GM18526 (cell line): ENCODE results near the gene PDE3A.

ENCODE experiments used
- POLR2A ChIP-seq: IDR thresholded peaks from 3 replicates; pipeline ENCODE4 v1.6.1; 2011; ENCODE audit not compliant: insufficient read length; ENCODE audit errors: extremely low read depth

The PDE3A gene

DNA sequence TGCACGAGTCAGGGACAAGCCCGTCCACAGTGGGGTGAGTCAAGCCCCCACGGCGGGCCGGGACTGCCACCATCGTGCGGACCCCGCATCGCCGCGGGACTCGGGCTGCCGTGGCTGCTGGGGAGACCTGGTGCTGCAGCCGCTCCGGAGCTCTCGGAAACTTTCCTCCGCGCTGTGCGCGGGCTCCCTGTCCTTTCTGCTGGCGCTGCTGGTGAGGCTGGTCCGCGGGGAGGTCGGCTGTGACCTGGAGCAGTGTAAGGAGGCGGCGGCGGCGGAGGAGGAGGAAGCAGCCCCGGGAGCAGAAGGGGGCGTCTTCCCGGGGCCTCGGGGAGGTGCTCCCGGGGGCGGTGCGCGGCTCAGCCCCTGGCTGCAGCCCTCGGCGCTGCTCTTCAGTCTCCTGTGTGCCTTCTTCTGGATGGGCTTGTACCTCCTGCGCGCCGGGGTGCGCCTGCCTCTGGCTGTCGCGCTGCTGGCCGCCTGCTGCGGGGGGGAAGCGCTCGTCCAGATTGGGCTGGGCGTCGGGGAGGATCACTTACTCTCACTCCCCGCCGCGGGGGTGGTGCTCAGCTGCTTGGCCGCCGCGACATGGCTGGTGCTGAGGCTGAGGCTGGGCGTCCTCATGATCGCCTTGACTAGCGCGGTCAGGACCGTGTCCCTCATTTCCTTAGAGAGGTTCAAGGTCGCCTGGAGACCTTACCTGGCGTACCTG lies 1.1 kb downstream of the PDE3A start:
- no peak for TF ChIP-seq POLR2A

DNA sequence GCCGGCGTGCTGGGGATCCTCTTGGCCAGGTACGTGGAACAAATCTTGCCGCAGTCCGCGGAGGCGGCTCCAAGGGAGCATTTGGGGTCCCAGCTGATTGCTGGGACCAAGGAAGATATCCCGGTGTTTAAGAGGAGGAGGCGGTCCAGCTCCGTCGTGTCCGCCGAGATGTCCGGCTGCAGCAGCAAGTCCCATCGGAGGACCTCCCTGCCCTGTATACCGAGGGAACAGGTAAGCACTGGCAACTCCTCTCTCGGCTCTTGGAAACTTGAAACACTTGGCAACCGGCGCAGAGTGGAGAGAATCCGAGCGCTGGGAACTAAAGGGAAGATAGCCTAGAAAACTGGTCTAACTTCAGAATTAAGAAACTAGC lies 1.7 kb downstream of the PDE3A start:
- TF ChIP-seq POLR2A, result no peak

DNA sequence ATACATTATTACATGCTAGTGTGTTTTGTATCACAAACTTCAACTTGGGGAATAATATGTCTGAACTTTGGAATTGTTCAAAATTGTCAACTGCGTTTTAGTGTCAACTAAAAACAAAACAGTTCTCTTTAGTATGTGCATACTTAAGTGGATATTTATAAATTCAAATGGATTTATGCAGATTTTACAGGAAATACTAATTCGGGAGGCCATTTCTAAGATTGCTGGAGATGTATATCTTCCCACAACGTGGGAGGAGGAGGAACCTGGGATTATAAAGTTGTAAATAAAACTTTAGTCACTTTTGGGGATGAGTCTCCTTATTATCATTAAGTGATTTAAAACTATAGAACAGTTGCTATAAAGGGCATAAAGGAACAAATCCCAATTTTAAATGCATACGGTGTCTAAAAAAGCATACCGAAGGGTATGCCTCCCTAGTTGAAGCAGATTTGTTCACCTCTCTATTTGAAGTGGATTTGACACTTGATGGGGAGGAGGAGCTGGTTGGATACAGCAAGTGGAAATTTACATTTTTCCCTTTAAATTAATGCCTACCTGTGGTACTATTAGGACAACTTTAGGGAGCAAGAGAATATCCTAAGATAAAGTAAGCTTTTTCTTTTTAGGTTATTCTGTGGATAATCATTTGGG lies 2.7 kb downstream of the PDE3A start:
- TF ChIP-seq POLR2A, result no peak

DNA sequence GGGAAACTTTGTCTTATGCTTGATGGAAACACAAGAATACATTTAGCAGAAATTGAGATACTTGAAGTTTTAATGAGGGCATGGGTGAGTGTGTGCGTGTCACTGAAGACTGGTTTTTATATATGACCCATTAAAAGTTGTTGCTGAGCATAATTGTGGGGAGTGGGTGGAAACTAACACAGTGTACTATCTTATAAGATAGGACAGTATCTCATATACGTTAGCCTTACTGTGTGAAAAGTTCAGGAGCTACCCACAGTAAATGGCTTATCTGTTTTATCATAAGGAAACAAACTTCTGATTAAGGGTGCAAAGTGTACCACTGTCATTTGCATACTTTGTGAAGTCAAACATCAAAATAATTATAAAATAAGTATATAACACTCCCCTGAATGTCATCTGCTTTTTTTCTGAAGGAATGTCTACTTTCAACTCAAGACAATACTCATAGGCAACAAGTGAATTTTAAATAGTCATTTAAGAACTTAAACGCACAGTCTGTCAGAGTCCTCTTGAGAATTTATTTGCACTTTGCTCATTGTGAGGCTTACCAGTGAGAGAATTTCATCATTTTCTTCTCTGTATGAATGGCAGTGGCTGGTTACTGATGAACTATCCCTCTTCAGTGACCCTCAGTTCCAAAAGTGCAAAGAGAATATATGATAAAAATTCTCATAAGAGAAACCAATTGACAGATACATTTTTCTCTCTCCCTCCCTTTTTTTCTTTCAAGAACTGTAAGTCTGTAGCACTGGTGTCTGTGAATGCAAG lies 4.2 kb downstream of the PDE3A start:
- no peak for TF ChIP-seq POLR2A

DNA sequence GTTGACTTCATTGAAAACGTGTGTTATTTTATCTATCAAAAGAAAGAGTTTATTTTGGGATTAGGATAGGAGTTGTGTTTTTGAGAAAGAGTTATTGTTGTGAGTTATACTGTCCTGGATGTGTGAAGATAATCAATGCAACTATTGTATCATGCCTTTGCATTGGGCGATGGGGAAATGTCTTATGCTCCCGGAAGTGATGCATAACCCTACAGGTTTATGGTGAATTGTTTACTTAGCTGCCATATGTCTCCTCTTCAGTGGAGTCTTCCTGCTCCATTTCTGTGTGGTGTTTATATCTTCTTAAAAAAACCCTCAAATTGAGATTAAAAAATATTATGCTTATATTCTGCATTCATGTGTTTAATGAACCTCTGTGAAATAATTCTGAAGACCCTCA lies 6.5 kb downstream of the PDE3A start:
- TF ChIP-seq POLR2A, result no peak

DNA sequence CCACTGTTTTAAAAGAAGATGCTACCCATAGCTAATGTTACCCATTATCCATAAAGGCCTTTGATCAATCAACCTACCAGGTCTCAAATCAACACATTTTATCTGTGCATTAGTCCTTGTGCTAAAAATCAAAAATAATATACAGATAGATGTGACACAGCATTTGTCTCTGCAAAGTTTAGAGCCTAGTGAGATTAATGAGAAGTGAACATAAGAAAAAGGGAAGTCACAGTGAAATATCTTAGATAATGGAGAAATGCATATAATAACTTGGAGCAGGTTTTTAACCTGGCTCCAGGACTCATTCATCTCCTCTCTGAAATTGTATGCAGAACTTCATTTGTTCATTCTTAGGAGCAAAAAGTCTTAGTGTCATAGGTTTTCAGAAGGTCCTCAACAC lies 7.2 kb downstream of the PDE3A start:
- no peak for TF ChIP-seq POLR2A

DNA sequence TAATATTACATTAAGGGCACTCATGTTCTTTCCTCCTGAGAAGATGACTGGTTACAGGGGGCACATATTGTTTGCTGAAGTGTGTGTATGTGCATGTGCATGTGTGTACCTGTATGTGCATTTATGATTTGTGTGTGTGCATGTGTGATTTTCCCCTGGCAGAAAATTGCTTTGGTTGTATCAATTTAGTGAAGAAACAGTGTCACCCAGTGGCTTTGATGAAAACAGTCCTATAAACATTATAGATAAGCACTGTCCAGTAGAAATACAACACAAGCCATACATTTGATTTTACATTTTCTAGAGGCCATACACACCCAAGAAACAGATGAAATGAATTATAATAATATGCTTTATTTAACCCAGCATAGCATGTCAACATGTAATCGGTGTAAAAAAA lies 8.6 kb downstream of the PDE3A start:
- TF ChIP-seq POLR2A, result no peak

DNA sequence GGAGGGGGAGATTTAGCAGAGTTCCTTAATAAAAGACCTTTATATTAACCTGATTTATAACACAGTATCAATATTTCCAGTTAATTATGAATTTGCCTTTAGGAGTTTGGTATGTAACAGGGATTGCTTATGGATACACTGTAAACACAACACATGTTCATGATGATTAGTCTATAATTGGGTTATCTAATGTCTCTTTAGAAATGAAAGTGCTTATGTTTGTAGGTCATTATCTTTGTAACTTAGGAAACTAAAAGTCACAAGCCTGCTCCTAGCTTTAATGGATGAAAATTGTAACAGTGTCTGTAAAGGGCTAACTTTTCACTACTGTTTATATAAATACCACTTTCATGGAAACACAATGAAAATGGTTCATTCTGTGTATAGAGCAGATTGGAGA lies 9.4 kb downstream of the PDE3A start:
- TF ChIP-seq POLR2A, result no peak

DNA sequence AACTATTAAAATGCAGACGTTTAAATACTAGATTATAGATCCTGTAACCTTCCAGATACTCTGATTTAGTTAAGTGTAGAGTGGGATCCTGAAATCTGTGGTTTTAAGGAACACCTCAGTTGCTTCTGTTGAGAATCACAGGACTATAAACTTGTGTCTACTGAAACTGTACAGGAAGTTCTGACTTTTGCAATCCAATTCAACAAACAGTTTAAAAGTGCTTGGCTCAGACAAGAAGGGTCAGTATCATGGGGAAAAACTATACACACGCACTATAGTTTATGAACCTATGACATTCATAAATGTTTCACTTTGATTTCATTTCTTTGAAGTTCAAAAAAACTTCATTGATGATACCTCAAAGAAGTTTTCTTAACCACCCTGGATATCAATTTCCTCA lies 13.8 kb downstream of the PDE3A start:
- no peak for TF ChIP-seq POLR2A

DNA sequence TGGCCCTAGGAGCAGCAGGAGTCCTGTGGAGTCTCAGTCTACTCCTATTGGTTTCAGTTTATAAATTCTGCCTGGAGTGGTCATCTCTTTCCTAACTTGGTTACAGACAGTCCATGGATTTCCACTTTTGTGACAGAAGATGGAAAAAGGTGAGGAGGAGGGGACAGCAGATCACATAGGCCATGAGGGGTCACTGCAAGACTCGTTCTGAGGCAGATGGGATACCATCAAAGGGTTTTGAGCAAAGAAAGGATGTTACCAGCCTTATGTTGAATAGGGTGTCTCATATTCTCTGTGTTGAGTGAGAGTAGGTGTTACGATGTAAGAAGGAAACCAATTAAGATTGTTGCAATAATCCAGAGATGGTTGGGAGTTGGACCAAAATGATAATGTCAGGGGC lies 15.3 kb downstream of the PDE3A start:
- TF ChIP-seq POLR2A, result no peak

DNA sequence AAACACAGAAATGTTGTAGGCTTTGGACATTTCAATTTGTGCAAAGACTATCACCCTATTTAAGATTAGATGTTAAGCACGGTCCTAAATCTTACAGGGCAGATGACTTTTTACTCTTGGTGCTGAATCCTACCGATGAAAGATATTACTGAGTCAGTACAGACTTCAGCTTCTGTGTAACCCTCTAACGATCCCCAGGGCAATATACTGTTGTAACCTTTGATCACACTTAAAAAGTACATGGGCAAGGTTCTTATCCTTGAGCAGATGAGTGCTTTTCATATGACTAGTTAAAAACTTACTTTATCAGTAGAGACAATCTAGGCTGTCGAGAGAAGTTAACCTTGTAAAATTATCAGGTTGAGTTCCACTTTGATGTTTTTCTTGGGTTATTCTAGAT lies 22.5 kb downstream of the PDE3A start:
- no peak for TF ChIP-seq POLR2A

DNA sequence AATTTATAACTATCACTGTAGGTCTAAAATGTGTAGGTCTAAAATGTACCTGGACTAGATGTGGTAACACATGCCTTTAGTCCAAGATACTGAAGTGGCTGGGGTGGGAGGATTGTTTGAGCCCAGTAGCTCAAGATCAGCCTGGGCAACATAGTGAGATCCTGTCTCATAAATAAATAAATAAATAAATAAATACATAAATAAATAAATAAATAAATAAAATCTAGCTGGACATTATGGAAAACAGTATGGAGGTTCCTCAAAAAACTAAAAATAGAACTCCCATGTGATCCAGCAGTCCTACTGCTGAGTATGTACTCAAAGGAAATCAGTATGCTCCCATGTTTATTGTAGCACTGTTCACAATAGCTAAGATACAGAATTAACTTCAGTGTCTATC lies 24.0 kb downstream of the PDE3A start:
- TF ChIP-seq POLR2A, result no peak

DNA sequence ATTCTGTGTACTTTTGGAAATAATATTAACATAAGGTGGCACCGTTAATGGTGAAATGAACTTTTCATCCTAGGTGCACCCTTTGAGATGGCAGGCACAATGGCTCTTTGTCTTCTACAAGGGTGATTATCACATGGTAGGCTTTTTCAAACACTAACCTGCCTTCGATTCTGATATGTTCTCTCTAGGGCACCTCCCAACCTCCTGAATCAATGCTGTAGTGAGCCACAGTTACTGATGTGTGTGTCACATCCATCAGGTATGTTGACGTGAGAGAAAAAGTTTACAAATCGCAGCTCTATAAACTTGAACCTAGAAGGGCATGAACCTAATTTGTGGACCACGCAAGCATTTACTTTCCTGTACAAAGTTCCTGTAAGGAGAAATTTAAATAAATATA lies 25.4 kb downstream of the PDE3A start:
- no peak for TF ChIP-seq POLR2A

DNA sequence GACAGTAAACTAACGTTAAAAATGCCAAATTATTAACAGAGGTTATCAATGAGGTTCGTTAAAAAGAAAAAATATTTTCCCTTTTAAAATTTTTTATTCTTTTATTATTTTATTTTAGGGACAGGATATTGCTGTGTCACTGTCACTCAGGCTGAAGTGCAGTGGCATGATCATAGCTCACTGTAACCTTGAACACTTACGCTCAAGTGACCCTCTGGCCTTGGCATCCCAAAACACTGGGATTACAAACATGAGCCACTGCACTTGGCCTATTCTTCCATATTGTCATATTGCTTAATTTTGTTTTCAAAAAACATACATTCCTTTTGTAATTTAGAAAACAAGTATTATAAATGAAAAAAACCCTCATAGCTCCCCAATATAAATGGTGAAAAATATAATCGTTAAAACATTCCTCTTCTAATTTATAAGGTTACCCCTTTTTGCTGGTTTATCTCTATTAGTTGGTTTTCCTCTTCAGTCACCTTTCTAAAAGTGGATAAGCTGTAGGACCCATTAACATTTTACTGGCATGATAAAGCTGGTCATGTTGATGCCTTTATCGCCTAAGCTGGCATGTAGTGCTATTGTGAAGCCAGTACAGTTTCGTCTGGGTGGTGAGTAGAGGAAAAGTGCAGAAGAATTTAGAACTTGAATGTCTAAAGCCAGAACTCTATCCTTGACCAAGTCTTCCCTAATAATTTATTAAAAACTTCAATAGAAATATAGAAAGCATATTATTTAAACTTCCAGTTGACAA lies 27.6 kb downstream of the PDE3A start:
- no peak for TF ChIP-seq POLR2A

DNA sequence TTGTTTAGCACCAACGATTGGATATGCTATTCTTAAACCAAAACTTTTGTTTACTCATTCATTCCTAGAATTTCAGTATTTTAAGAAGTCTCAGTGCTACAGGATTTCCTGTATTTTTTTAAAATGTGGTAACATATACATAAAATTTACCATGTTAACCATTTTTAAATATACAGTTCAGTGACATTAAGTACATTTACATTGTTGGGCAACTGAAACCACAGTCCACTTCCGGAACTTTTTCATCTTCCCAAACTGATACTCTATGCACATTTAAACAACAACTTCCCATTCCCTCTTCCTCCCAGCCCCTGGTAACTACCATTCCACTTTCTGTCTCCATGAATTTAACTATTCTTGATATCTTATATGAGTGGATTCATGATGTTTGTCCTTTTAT lies 30.3 kb downstream of the PDE3A start:
- no peak for TF ChIP-seq POLR2A

DNA sequence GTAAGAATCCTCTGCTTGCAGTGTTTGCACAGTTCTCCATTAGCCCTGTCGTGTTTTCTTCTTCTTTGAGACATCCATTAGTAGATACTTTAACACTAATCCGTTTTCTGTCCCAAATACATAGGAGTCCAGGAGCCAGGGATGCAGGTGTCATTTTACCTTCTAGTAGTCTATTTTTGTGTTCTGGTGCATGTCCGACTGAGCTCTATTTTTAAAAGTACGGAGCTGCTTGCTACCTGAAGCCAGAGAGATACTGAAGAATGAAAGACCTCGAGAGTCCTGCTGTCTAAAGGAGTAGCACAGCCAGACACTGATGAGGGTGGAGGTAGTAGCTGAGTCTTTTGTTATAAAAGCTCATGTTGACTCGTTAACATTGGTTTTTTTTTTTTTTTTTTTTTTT lies 31.7 kb downstream of the PDE3A start:
- no peak for TF ChIP-seq POLR2A
